Activated CD8-positive, alpha-beta T cell treated with anti-CD3 and anti-CD28 coated beads, Interleukin-2, amount 10 ng/mL, durations not matched to agents 7 days and 5 days (primary cell): Measurements from ENCODE around the gene GUCY2C. TPM values are rescaled to one million over a fixed set of nuclear protein-coding genes. Genes with fewer than 3 reads are reported as not detected.

Experiments used
- ATAC-seq: fragments of 150-1000 bp; cut with Tn5 transposase; one replicate; pipeline ENCODE4 v1.10.0; 2021; ENCODE audit warnings: moderate library complexity
- CTCF ChIA-PET: fragments of 350-600 bp; sonication (Branson Sonifier 250); formaldehyde crosslinking; loops from one replicate; lab custom pipeline; 2021; ENCODE audit warnings: antibody characterized with exemption; lab: Charles Lee
- POLR2A ChIA-PET: fragments of 350-600 bp; sonication (Branson Sonifier 250); formaldehyde crosslinking; loops from one replicate; lab custom pipeline; 2021; ENCODE audit warnings: antibody characterized with exemption; lab: Charles Lee
- DNase-seq: peaks from one replicate; pipeline ENCODE4 v3.0.0-alpha.2; 2020
- H3K27ac Mint-ChIP-seq: one replicate; pipeline ENCODE4 v1.8.0; 2021; ENCODE audit warnings: mild to moderate bottlenecking, mixed read lengths
- H3K27me3 Mint-ChIP-seq: one replicate; pipeline ENCODE4 v1.8.0; 2021; ENCODE audit warnings: low read depth, mixed read lengths
- H3K36me3 Mint-ChIP-seq: one replicate; pipeline ENCODE4 v1.8.0; 2021; ENCODE audit warnings: low read depth, mixed read lengths
- H3K4me1 Mint-ChIP-seq: one replicate; pipeline ENCODE4 v1.8.0; 2021; ENCODE audit warnings: low read depth, mixed read lengths
- H3K4me3 Mint-ChIP-seq: one replicate; pipeline ENCODE4 v1.8.0; 2021; ENCODE audit warnings: mild to moderate bottlenecking, mixed read lengths
- H3K9me3 Mint-ChIP-seq: one replicate; pipeline ENCODE4 v1.8.0; 2022; ENCODE audit warnings: mixed read lengths; ENCODE audit not compliant: insufficient read depth
- total RNA-seq, 2 experiments: library from RNA; stranded (reverse); gene quantifications; one replicate each; pipeline ENCODE4 v1.2.3, GENCODE V29; 2021

The GUCY2C gene
- total RNA-seq, 2 experiments from 2014 or later = not detected

GRCh38 chr12:14652483-14652882 is 43.9 kb downstream of the GUCY2C start:
- ChIA-PET POLR2A (no interaction called here), CTCF (interaction anchor here (0.7 kb wide), 1 partner anchor 13 kb away, joined by 3 read pairs; no protein-coding TSS in a partner anchor)
- H3K4me3 Mint-ChIP-seq = no peak overlapping the region
- no peak for DNase-seq
- peaks cover 9% of the 10 kb centered on the region for H3K4me1 Mint-ChIP-seq
- no peaks in the 10 kb centered on the region for H3K36me3 Mint-ChIP-seq
- H3K27ac Mint-ChIP-seq = no peak overlapping the region
- peaks cover 2% of the 10 kb centered on the region for H3K27me3 Mint-ChIP-seq
- H3K9me3 Mint-ChIP-seq = no peaks in the 10 kb centered on the region
- no peak for ATAC-seq

GRCh38 chr12:14651371-14651770 is 45.0 kb downstream of the GUCY2C start:
- no peaks in the 10 kb centered on the region for H3K36me3 Mint-ChIP-seq

GRCh38 chr12:14650789-14651188 is 45.6 kb downstream of the GUCY2C start:
- no peak overlapping the region for H3K4me3 Mint-ChIP-seq
- ATAC-seq (no peak), DNase-seq (no peak)
- peaks cover 9% of the 10 kb centered on the region for H3K4me1 Mint-ChIP-seq
- POLR2A ChIA-PET = no interaction called here
- peaks cover 4% of the 10 kb centered on the region for H3K27me3 Mint-ChIP-seq
- no peak overlapping the region for H3K27ac Mint-ChIP-seq
- H3K36me3 Mint-ChIP-seq = no peaks in the 10 kb centered on the region
- no peaks in the 10 kb centered on the region for H3K9me3 Mint-ChIP-seq
- CTCF ChIA-PET = no interaction called here

More at GRCh38 chr12:14651371-14651770, 45.0 kb downstream of the GUCY2C start:
- POLR2A ChIA-PET = no interaction called here
- H3K27me3 Mint-ChIP-seq = peaks cover 4% of the 10 kb centered on the region
- no peak for DNase-seq
- no peak for ATAC-seq
- peaks cover 9% of the 10 kb centered on the region for H3K4me1 Mint-ChIP-seq
- CTCF ChIA-PET = no interaction called here
- H3K9me3 Mint-ChIP-seq = no peaks in the 10 kb centered on the region
- no peak overlapping the region for H3K27ac Mint-ChIP-seq
- no peak overlapping the region for H3K4me3 Mint-ChIP-seq

- DNase-seq = no peak
- Mint-ChIP-seq H3K9me3 (no peaks in the 10 kb centered on the region), H3K27me3 (peaks cover 4% of the 10 kb centered on the region), H3K36me3 (no peaks in the 10 kb centered on the region), H3K4me3 (no peak overlapping the region), H3K4me1 (peaks cover 30% of the 10 kb centered on the region), H3K27ac (no peak overlapping the region)
- ChIA-PET CTCF (interaction anchor here (1.0 kb wide), 1 partner anchor 16 kb away, joined by 3 read pairs; no protein-coding TSS in a partner anchor), POLR2A (no interaction called here)
- no peak for ATAC-seq
Measured at GRCh38 chr12:14647028-14647750, 49.2 kb downstream of the GUCY2C start.

- POLR2A ChIA-PET = no interaction called here
- CTCF ChIA-PET = interaction anchor here (1.2 to 1.4 kb wide), 2 partner anchors 14 to 16 kb away, joined by 3 to 5 read pairs; no protein-coding TSS in a partner anchor
- DNase-seq (no peak), ATAC-seq (peak; percentile 64)
- Mint-ChIP-seq H3K27ac (peak overlapping the region; percentile 72), H3K36me3 (no peaks in the 10 kb centered on the region), H3K4me1 (peaks cover 23% of the 10 kb centered on the region), H3K27me3 (peaks cover 5% of the 10 kb centered on the region), H3K4me3 (peak overlapping the region; percentile 50), H3K9me3 (no peaks in the 10 kb centered on the region)
Measured at GRCh38 chr12:14643251-14643650, 53.1 kb downstream of the GUCY2C start.

GRCh38 chr12:14638066-14638465 is 58.3 kb downstream of the GUCY2C start:
- H3K36me3 Mint-ChIP-seq = no peaks in the 10 kb centered on the region
- ATAC-seq (no peak), DNase-seq (no peak)
- peaks cover 12% of the 10 kb centered on the region for H3K4me1 Mint-ChIP-seq
- POLR2A ChIA-PET = no interaction called here
- H3K27me3 Mint-ChIP-seq = peaks cover 23% of the 10 kb centered on the region
- peaks cover 12% of the 10 kb centered on the region for H3K9me3 Mint-ChIP-seq
- H3K27ac Mint-ChIP-seq = no peak overlapping the region
- no peak overlapping the region for H3K4me3 Mint-ChIP-seq
- CTCF ChIA-PET = interaction anchor here (1.2 kb wide), 1 partner anchor 25 kb away, joined by 3 read pairs; no protein-coding TSS in a partner anchor

- CTCF ChIA-PET = no interaction called here
- POLR2A ChIA-PET = no interaction called here
- Mint-ChIP-seq H3K27me3 (peaks cover 23% of the 10 kb centered on the region), H3K27ac (no peak overlapping the region), H3K4me1 (peaks cover 4% of the 10 kb centered on the region), H3K9me3 (peaks cover 12% of the 10 kb centered on the region), H3K36me3 (no peaks in the 10 kb centered on the region), H3K4me3 (no peak overlapping the region)
- DNase-seq (no peak), ATAC-seq (no peak)
Measured at GRCh38 chr12:14635776-14636175, 60.6 kb downstream of the GUCY2C start.

GRCh38 chr12:14630793-14631192 is 65.6 kb downstream of the GUCY2C start:
- no peak for DNase-seq
- ATAC-seq = no peak
- H3K36me3 Mint-ChIP-seq = no peaks in the 10 kb centered on the region
- ChIA-PET CTCF (interaction anchor here (0.7 to 6.1 kb wide), 2 partner anchors 11 to 33 kb away, joined by 3 to 52 read pairs; no protein-coding TSS in a partner anchor), POLR2A (no interaction called here)
- H3K27ac Mint-ChIP-seq = no peak overlapping the region
- no peak overlapping the region for H3K4me3 Mint-ChIP-seq
- peaks cover 11% of the 10 kb centered on the region for H3K27me3 Mint-ChIP-seq
- H3K4me1 Mint-ChIP-seq = peaks cover 4% of the 10 kb centered on the region
- peaks cover 4% of the 10 kb centered on the region for H3K9me3 Mint-ChIP-seq

- Mint-ChIP-seq H3K9me3 (no peaks in the 10 kb centered on the region), H3K4me3 (no peak overlapping the region), H3K36me3 (no peaks in the 10 kb centered on the region), H3K27me3 (peaks cover 7% of the 10 kb centered on the region), H3K27ac (no peak overlapping the region), H3K4me1 (peaks cover 4% of the 10 kb centered on the region)
- DNase-seq = peak; percentile 72
- ChIA-PET POLR2A (no interaction called here), CTCF (interaction anchor here (0.7 to 6.1 kb wide), 16 partner anchors 10 to 543 kb away, joined by 3 to 52 read pairs (median 4); no protein-coding TSS in a partner anchor)
- peak; percentile 97 for ATAC-seq
Measured at GRCh38 chr12:14629832-14630710, 66.3 kb downstream of the GUCY2C start.

- ATAC-seq = no peak
- no peak for DNase-seq
- Mint-ChIP-seq H3K4me1 (no peaks in the 10 kb centered on the region), H3K9me3 (no peaks in the 10 kb centered on the region), H3K27ac (no peak overlapping the region), H3K36me3 (no peaks in the 10 kb centered on the region), H3K27me3 (peaks cover 6% of the 10 kb centered on the region), H3K4me3 (no peak overlapping the region)
- ChIA-PET CTCF (interaction anchor here (0.6 to 6.1 kb wide), 17 partner anchors 11 to 443 kb away, joined by 3 to 52 read pairs (median 5); no protein-coding TSS in a partner anchor), POLR2A (no interaction called here)
Measured at GRCh38 chr12:14628771-14629170, 67.6 kb downstream of the GUCY2C start.

- Mint-ChIP-seq H3K27ac (no peak overlapping the region), H3K27me3 (peaks cover 3% of the 10 kb centered on the region), H3K36me3 (no peaks in the 10 kb centered on the region), H3K4me1 (no peaks in the 10 kb centered on the region), H3K9me3 (no peaks in the 10 kb centered on the region), H3K4me3 (no peak overlapping the region)
- POLR2A ChIA-PET = no interaction called here
- DNase-seq (no peak), ATAC-seq (no peak)
- CTCF ChIA-PET = no interaction called here
Measured at GRCh38 chr12:14621826-14622225, 74.6 kb downstream of the GUCY2C start.
